Psoas muscle (tissue), 8 donors: ENCODE measurements around the gene PC. TPM values are rescaled to one million over a fixed set of nuclear protein-coding genes. Genes with fewer than 3 reads are reported as not detected.

Experiments
- ATAC-seq, 4 donors: fragments of 200-7000 bp; cut with Tn5 transposase; one replicate each; pipeline ENCODE4 v1.9.1; 2020; ENCODE audit warnings: moderate library complexity in 3 of 4, mild to moderate bottlenecking in 2 of 4
- DNase-seq, 2 donors: peaks; one replicate each; pipeline ENCODE4 v3.0.0-alpha.2; 2020
- H3K27ac ChIP-seq: fragments of 200-600 bp; one replicate; pipeline ENCODE4 v1.8.0; 2022
- H3K27me3 ChIP-seq, 3 donors: fragments of 200-600 bp in 1 of 3; one replicate each; pipeline versions ENCODE4 v1.6.1 to v1.8.0; 2013 to 2022; ENCODE audit warnings: low read length in 2 of 3, mild to moderate bottlenecking in 2 of 3, moderate library complexity in 1 of 3; ENCODE audit not compliant: insufficient read depth in 3 of 3
- H3K36me3 ChIP-seq, 2 donors: fragments of 200-600 bp in 1 of 2; one replicate each; pipeline versions ENCODE4 v1.6.1 to v1.8.0; 2013 to 2022; ENCODE audit warnings: low read depth in 1 of 2, mild to moderate bottlenecking in 1 of 2, moderate library complexity in 1 of 2; ENCODE audit not compliant: insufficient read depth in 1 of 2
- H3K4me1 ChIP-seq: fragments of 200-600 bp; one replicate; pipeline ENCODE4 v1.8.0; 2022
- H3K4me3 ChIP-seq: fragments of 200-600 bp; one replicate; pipeline ENCODE4 v1.8.0; 2022; ENCODE audit warnings: mild to moderate bottlenecking
- H3K9me3 ChIP-seq: fragments of 200-600 bp; one replicate; pipeline ENCODE4 v1.8.0; 2022
- CTCF ChIP-seq: fragments of 200-600 bp; IDR thresholded peaks from one replicate; pipeline ENCODE4 v1.8.0; 2022; ENCODE audit warnings: antibody characterized with exemption
- whole genome bisulfite sequencing, 3 donors: extraction: QIAGEN DNeasy Blood & Tissue Kit; methylation state at CpG; one replicate each; pipeline versions ENCODE4 v1.1.6 to v1.1.7; 2013; 5-methylcytosine and 5-hydroxymethylcytosine counted together
- intact Hi-C, 2 donors: fragments of 100-400 bp; cut with DNase I; formaldehyde crosslinking; loops; one replicate each; pipeline versions ENCODE4 v1.11.0 to v1.14.2; 2022
- polyA plus RNA-seq, 3 donors: library from polyadenylated mRNA; stranded (reverse); fragments of 200-250 nt; gene quantifications; one replicate each; pipeline ENCODE4 v1.2.3, GENCODE V29; 2013
- total RNA-seq, 4 donors: library from RNA; stranded (reverse); fragmentation: NEBNext Ultra II Directional in 2 of 4; extraction: Animal tissue kit (Norgen Biotek cat#: 25700) in 2 of 4; gene quantifications; one replicate each; pipeline versions ENCODE4 v1.2.1 to v1.2.4, GENCODE V29; 2021 to 2023
- donor health status: healthy with polysubstance abuse.
- donor health status: DM: no; HTN: no; CAD: no; lungs with moderate emphysema.
- donor health status: Bipolar disorder and iron deficiency.
- donor health status: healthy.
- donor health status: DM: yes; HTN: yes; CAD: no.
- donor health status: DM: no; HTN: no; CAD: no.
- donor health status: DM: no; HTN: no; CAD: no.
- donor health status: DM: yes; HTN: yes; CAD: no.

PC gene
- total and polyA plus RNA-seq, 7 donors, result 11.1 to 48.8 (median 18.3) TPM

GRCh38 chr11:66969584-66970225 lies 11.5 kb upstream of the PC start:
- WGBS, 3 donors, result 76 to 86% (median 80%) methylated on average over 6 of the region's 6 CpGs
- H3K36me3 ChIP-seq, result no peaks in the 10 kb centered on the region
- H3K4me1 ChIP-seq, result no peaks in the 10 kb centered on the region
- no peak for TF ChIP-seq CTCF
- H3K27ac ChIP-seq, result no peak overlapping the region
- no peaks in the 10 kb centered on the region for H3K27me3 ChIP-seq
- intact Hi-C loops, result no loop called here
- ATAC-seq, result no peak
- no peak overlapping the region for H3K4me3 ChIP-seq
- H3K9me3 ChIP-seq, result no peaks in the 10 kb centered on the region
- DNase-seq, result no peak

GRCh38 chr11:66967670-66968425 lies 9.7 kb upstream of the PC start:
- intact Hi-C loops, result no loop called here
- H3K4me3 ChIP-seq, result no peak overlapping the region
- no peak overlapping the region for H3K27ac ChIP-seq
- no peak for TF ChIP-seq CTCF
- no peaks in the 10 kb centered on the region for H3K9me3 ChIP-seq
- ATAC-seq (peak in 1 of 4 donors; percentile 13), DNase-seq (peak in 1 of 2 donors; percentile 34)
- no peaks in the 10 kb centered on the region for H3K4me1 ChIP-seq
- H3K27me3 ChIP-seq, result no peaks in the 10 kb centered on the region
- H3K36me3 ChIP-seq, result no peaks in the 10 kb centered on the region
- 59 to 70% (median 68%) methylated on average over 5 of the region's 5 CpGs for WGBS, 3 donors

GRCh38 chr11:66966351-66966750 lies 8.2 kb upstream of the PC start:
- no peaks in the 10 kb centered on the region for H3K36me3 ChIP-seq
- no peaks in the 10 kb centered on the region for H3K9me3 ChIP-seq
- intact Hi-C loops, result no loop called here
- TF ChIP-seq CTCF, result no peak
- no peak overlapping the region for H3K4me3 ChIP-seq
- no peak overlapping the region for H3K27ac ChIP-seq
- WGBS, 3 donors, result 78 to 85% (median 78%) methylated on average over 5 of the region's 5 CpGs
- ATAC-seq, result no peak
- no peaks in the 10 kb centered on the region for H3K27me3 ChIP-seq
- no peaks in the 10 kb centered on the region for H3K4me1 ChIP-seq
- DNase-seq, result no peak

GRCh38 chr11:66964495-66964894 lies 6.3 kb upstream of the PC start:
- no peak for TF ChIP-seq CTCF
- no peak for ATAC-seq
- 77 to 87% (median 81%) methylated on average over 3 of the region's 3 CpGs for WGBS, 3 donors

More at GRCh38 chr11:66964495-66964894, 6.3 kb upstream of the PC start:
- no peak for DNase-seq
- Histone ChIP-seq H3K4me1 (no peaks in the 10 kb centered on the region), H3K36me3 (no peaks in the 10 kb centered on the region), H3K9me3 (no peaks in the 10 kb centered on the region), H3K4me3 (no peak overlapping the region), H3K27ac (no peak overlapping the region), H3K27me3 (no peaks in the 10 kb centered on the region)
- intact Hi-C loops, result no loop called here
